K562 (cell line): Measurements from ENCODE around the gene EPX. TPM values are rescaled to one million over a fixed set of nuclear protein-coding genes. Genes with fewer than 3 reads are reported as not detected.

Experiments used
- CCNT2 ChIP-seq: IDR thresholded peaks from 2 replicates; pipeline ENCODE4 v1.6.1; 2011; ENCODE audit warnings: borderline replicate concordance, low read depth, mild to moderate bottlenecking, moderate library complexity, mixed read lengths, low read length; ENCODE audit not compliant: insufficient read length; ENCODE audit errors: extremely low read depth
- CTCFL ChIP-seq: IDR thresholded peaks from 2 replicates; pipeline ENCODE4 v1.6.1; 2011; ENCODE audit warnings: borderline replicate concordance, low read depth, mild to moderate bottlenecking, moderate library complexity, low read length; ENCODE audit not compliant: insufficient read depth, poor library complexity, severe bottlenecking
- FIP1L1 ChIP-seq: fragments of 200-400 bp; formaldehyde crosslinking; IDR thresholded peaks from 2 replicates; pipeline ENCODE4 v1.6.1; 2018; ENCODE audit warnings: mild to moderate bottlenecking, low read depth, low read length; ENCODE audit not compliant: poor library complexity, severe bottlenecking
- HCFC1 ChIP-seq: IDR thresholded peaks from 2 replicates; pipeline ENCODE4 v1.6.1; 2012; ENCODE audit warnings: low read depth, low read length, improper control_type of control experiment
- NR3C1 ChIP-seq: sonication (generic); formaldehyde crosslinking; IDR thresholded peaks from 2 replicates; pipeline ENCODE4 v1.8.1; 2022; ENCODE audit warnings: missing genetic modification reagents
- PTTG1 ChIP-seq: fragments of 450-650 bp; IDR thresholded peaks from 2 replicates; pipeline ENCODE4 v1.6.1; 2016; ENCODE audit warnings: low read depth, mild to moderate bottlenecking, missing genetic modification characterization, missing compliant biosample characterization
- STAG1 ChIP-seq: sonication (generic); formaldehyde crosslinking; IDR thresholded peaks from 2 replicates; pipeline ENCODE4 v1.5.0; 2020; ENCODE audit warnings: missing genetic modification reagents, borderline replicate concordance
- ZBTB40 ChIP-seq, 2 experiments: fragments of 450-650 bp in 1 of 2; sonication (generic) in 1 of 2; formaldehyde crosslinking in 1 of 2; IDR thresholded peaks; 2 replicates each; pipeline versions ENCODE4 v1.7.1 to v1.9.0; 2016 to 2022; ENCODE audit warnings: inconsistent platforms in 1 of 2, mild to moderate bottlenecking in 1 of 2, missing genetic modification reagents in 1 of 2
- polyA plus RNA-seq, 8 experiments: library from polyadenylated mRNA; depleted of rRNA in 4 of 8; stranded (reverse) in 5 of 8; unstranded in 3 of 8; fragments of >200 nt; fragmentation: Nextera tagmentation in 2 of 8; fragmentation: Illumina TruSeq in 1 of 8; extraction: Ambion mirVana in 2 of 8; extraction: Trizol in 1 of 8; gene quantifications; 2 replicates each; pipeline versions ENCODE4 v1.2.1 to v1.2.3, GENCODE V29; 2011 to 2014; ENCODE audit warnings: inconsistent platforms in 1 of 8, missing spikeins in 1 of 8
- total RNA-seq, 7 experiments: library from RNA; depleted of rRNA in 6 of 7; stranded (reverse); fragments of >200 nt in 6 of 7; fragmentation: Illumina TruSeq in 2 of 7; extraction: Trizol in 2 of 7; gene quantifications; 2 replicates each; pipeline versions ENCODE4 v1.2.1 to v1.2.3, GENCODE V29; 2011 to 2021; ENCODE audit warnings: low replicate concordance in 1 of 7

The EPX gene
- total and polyA plus RNA-seq, 9 of the 15 experiments (the other 6 are each of a cell fraction or from before 2014, with no cell fraction given) = 0.07 to 0.33 (median 0.19) TPM; not detected in 3

GRCh38 chr17:58249270-58250133 lies 57.0 kb downstream of the EPX start (continued):
- TF ChIP-seq STAG1 (CRISPR knock-in tag) (peak; percentile 78), CCNT2 (no peak), NR3C1 (peak; percentile 85), ZBTB40 (IDR thresholded peaks at IDR 0.05) (no peak), ZBTB40 (CRISPR knock-in tag; IDR thresholded peaks at IDR 0.05) (no peak), FIP1L1 (no peak), HCFC1 (peak; percentile 43; the same call in 1 of the 2 replicates), CTCFL (peak; percentile 69), PTTG1 (no peak)
